HEK293T (cell line): Measurements from ENCODE around the gene ATP5MG.

Source experiments
- ARNT ChIP-seq: fragments of 450-650 bp; IDR thresholded peaks from 2 replicates; pipeline ENCODE4 v1.6.1; 2017; ENCODE audit warnings: mild to moderate bottlenecking
- CTBP1 ChIP-seq: fragments of 450-650 bp; IDR thresholded peaks from 2 replicates; pipeline ENCODE4 v1.6.1; 2016; ENCODE audit warnings: borderline replicate concordance
- ELF4 ChIP-seq: fragments of 450-650 bp; IDR thresholded peaks from 2 replicates; pipeline ENCODE4 v1.6.1; 2017; ENCODE audit warnings: antibody characterized with exemption
- FOXA1 ChIP-seq: fragments of 450-650 bp; IDR thresholded peaks from 2 replicates; pipeline ENCODE4 v1.6.1; 2016; ENCODE audit warnings: mild to moderate bottlenecking
- FOXK2 ChIP-seq: fragments of 450-650 bp; IDR thresholded peaks from 2 replicates; pipeline ENCODE4 v1.6.1; 2016; ENCODE audit warnings: mild to moderate bottlenecking
- FOXM1 ChIP-seq: fragments of 450-650 bp; IDR thresholded peaks from 2 replicates; pipeline ENCODE4 v1.6.1; 2017; ENCODE audit warnings: mild to moderate bottlenecking, borderline replicate concordance
- HDGF ChIP-seq: fragments of 450-650 bp; IDR thresholded peaks from 2 replicates; pipeline ENCODE4 v1.6.1; 2017; ENCODE audit warnings: antibody characterized with exemption, borderline replicate concordance
- L3MBTL2 ChIP-seq: fragments of 450-650 bp; conservative IDR thresholded peaks from 2 replicates; pipeline ENCODE4 v1.6.1; 2016; ENCODE audit warnings: mild to moderate bottlenecking
- LEF1 ChIP-seq: fragments of 450-650 bp; IDR thresholded peaks from 2 replicates; pipeline ENCODE4 v1.6.1; 2017; ENCODE audit warnings: mild to moderate bottlenecking, borderline replicate concordance
- SP1 ChIP-seq: fragments of 450-650 bp; IDR thresholded peaks from 2 replicates; pipeline ENCODE4 v1.6.1; 2017
- SUZ12 ChIP-seq: fragments of 450-650 bp; IDR thresholded peaks from 2 replicates; pipeline ENCODE4 v1.6.1; 2016; ENCODE audit warnings: mild to moderate bottlenecking
- TARDBP ChIP-seq: fragments of 450-650 bp; IDR thresholded peaks from 2 replicates; pipeline ENCODE4 v1.6.1; 2016
- ZNF384 ChIP-seq: fragments of 450-650 bp; IDR thresholded peaks from 2 replicates; pipeline ENCODE4 v1.6.1; 2016
- TF ChIP-seq, protein P1 (sequence below): fragments of 450-650 bp; IDR thresholded peaks from 2 replicates; pipeline ENCODE4 v1.6.1; 2016

DNA sequence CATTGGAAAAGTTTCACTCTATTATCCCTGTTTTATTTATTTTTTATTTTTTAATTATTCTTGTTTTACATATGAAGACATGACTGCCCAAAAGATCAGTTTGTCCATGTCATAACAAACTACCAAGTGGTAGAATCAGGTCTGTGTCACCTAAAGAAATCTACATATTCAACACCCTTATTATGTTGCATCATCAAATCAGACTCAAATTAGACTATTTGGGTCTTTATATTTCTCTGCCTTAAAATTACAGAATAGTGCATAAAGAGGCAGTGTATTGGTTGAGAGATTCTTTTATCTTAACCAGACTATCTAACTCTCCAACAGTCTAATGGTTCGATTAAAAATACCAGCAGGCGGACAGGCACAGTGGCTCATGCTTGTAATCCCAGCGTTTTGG is 18.5 kb upstream of the ATP5MG start:
- TF ChIP-seq L3MBTL2 (no peak), FOXM1 (no peak), FOXA1 (no peak), FOXK2 (no peak), SP1 (no peak), LEF1 (no peak), ARNT (no peak), ZNF384 (no peak), SUZ12 (no peak), TARDBP (no peak), ELF4 (no peak), CTBP1 (no peak), HDGF (no peak)
- TF ChIP-seq, protein P1, sequence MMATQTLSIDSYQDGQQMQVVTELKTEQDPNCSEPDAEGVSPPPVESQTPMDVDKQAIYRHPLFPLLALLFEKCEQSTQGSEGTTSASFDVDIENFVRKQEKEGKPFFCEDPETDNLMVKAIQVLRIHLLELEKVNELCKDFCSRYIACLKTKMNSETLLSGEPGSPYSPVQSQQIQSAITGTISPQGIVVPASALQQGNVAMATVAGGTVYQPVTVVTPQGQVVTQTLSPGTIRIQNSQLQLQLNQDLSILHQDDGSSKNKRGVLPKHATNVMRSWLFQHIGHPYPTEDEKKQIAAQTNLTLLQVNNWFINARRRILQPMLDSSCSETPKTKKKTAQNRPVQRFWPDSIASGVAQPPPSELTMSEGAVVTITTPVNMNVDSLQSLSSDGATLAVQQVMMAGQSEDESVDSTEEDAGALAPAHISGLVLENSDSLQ: no peak
